GM12878 (cell line): ENCODE measurements around the gene E2F2. TPM values are rescaled to one million over a fixed set of nuclear protein-coding genes. Genes with fewer than 3 reads are reported as not detected.
"Not testable (repeated sequence)": the region's sequence is repeated elsewhere in the genome, so short reads cannot be mapped to it uniquely, and the experiment has no call there.

Source experiments
- ATAC-seq: fragments of 200-7000 bp; cut with Tn5 transposase; 3 replicates; pipeline ENCODE4 v1.9.1; 2020; ENCODE audit warnings: mild to moderate bottlenecking, moderate library complexity
- BruUV-seq: library from RNA; stranded (reverse); fragments of 400-500 nt; replicated peaks from 2 replicates; lab custom pipeline; 2021; lab: Mats Ljungman, UMichigan
- CTCF ChIA-PET: fragments of 300-600 bp; sonication (Branson Sonifier 250); formaldehyde crosslinking; extraction: SDS; loops from one replicate; lab custom pipeline; 2021; ENCODE audit warnings: inconsistent platforms; lab: Yijun Ruan, JAX
- POLR2A ChIA-PET: fragments of 350-600 bp; formaldehyde crosslinking; extraction: SDS; loops from one replicate; lab custom pipeline; 2021; ENCODE audit warnings: inconsistent platforms; lab: Charles Lee
- RAD21 ChIA-PET: fragments of 300-600 bp; sonication (Branson Sonifier 250); formaldehyde crosslinking; loops from one replicate; lab custom pipeline; 2023; ENCODE audit warnings: antibody characterized with exemption; ENCODE audit not compliant: unreplicated experiment; lab: Charles Lee
- SMC1A ChIA-PET: fragments of 300-600 bp; sonication (Branson Sonifier 250); formaldehyde crosslinking; loops from one replicate; lab custom pipeline; 2023; ENCODE audit not compliant: unreplicated experiment, uncharacterized antibody; lab: Charles Lee
- DNase-seq: peaks from one replicate; pipeline ENCODE4 v3.0.0-alpha.2; 2011; ENCODE audit warnings: low read depth, low spot score
- FAIRE-seq: peaks from 3 replicates; lab custom pipeline; 2011; peaks lifted over from hg19 to GRCh38; lab: Jason Lieb, UNC
- H2AFZ ChIP-seq: 2 replicates; pipeline ENCODE4 v1.6.0; 2011; ENCODE audit warnings: low read depth, low read length, control low read depth; ENCODE audit not compliant: control insufficient read depth
- H3K27ac ChIP-seq: 2 replicates; pipeline ENCODE4 v1.5.1; 2011; ENCODE audit warnings: control low read depth; ENCODE audit not compliant: control insufficient read depth, insufficient read depth
- H3K27me3 ChIP-seq, 2 experiments: replicated peaks in 1 of 2; 2 replicates each; pipeline versions ENCODE4 v1.6.0 to v1.6.1; 2011; ENCODE audit warnings: low read length in 1 of 2; ENCODE audit not compliant: control insufficient read depth in 2 of 2, insufficient read depth in 2 of 2
- H3K36me3 ChIP-seq, 2 experiments: 2 replicates each; pipeline ENCODE4 v1.5.1; 2011; ENCODE audit warnings: low read length in 1 of 2; ENCODE audit not compliant: control insufficient read depth in 2 of 2, insufficient read depth in 2 of 2
- H3K4me1 ChIP-seq: 2 replicates; pipeline ENCODE4 v1.6.1; 2011; ENCODE audit warnings: mild to moderate bottlenecking, low read length, moderate library complexity, mixed read lengths; ENCODE audit not compliant: control insufficient read depth, insufficient read depth
- H3K4me2 ChIP-seq: 2 replicates; pipeline ENCODE4 v1.6.0; 2011; ENCODE audit warnings: control low read depth; ENCODE audit not compliant: control insufficient read depth, insufficient read depth
- H3K4me3 ChIP-seq: fragments of 200-600 bp; sonication (generic); 2 replicates; pipeline ENCODE4 v1.5.1; 2016
- H3K79me2 ChIP-seq: 2 replicates; pipeline ENCODE4 v1.6.0; 2011; ENCODE audit warnings: low read length; ENCODE audit not compliant: control insufficient read depth, insufficient read depth
- H3K9ac ChIP-seq: 2 replicates; pipeline ENCODE4 v1.8.0; 2011; ENCODE audit warnings: low read length, control low read depth, mixed read lengths; ENCODE audit not compliant: control insufficient read depth, insufficient read depth
- H3K9me3 ChIP-seq: replicated peaks from 3 replicates; pipeline ENCODE4 v1.5.1; 2011; ENCODE audit warnings: mild to moderate bottlenecking, low read length; ENCODE audit not compliant: control insufficient read depth, insufficient read depth
- H4K20me1 ChIP-seq: 2 replicates; pipeline ENCODE4 v1.6.0; 2011; ENCODE audit not compliant: control insufficient read depth, insufficient read depth
- NFYB ChIP-seq: IDR thresholded peaks from 2 replicates; pipeline ENCODE4 v1.6.1; 2011; ENCODE audit warnings: low read depth, mild to moderate bottlenecking, low read length, improper control_type of control experiment, moderate library complexity; ENCODE audit not compliant: insufficient read depth
- SUZ12 ChIP-seq: fragments of 200-600 bp; sonication (generic); IDR thresholded peaks from one replicate; pipeline ENCODE4 v1.6.1; 2018; ENCODE audit warnings: antibody characterized with exemption, mild to moderate bottlenecking; ENCODE audit not compliant: unreplicated experiment
- WGBS: methylation state at CpG from one replicate; pipeline ENCODE4 v1.1.6; 2016; ENCODE audit warnings: low lambda C conversion rate; ENCODE audit not compliant: insufficient replicate concordance, insufficient coverage; ENCODE audit errors: missing lambda C conversion rate; 5-methylcytosine and 5-hydroxymethylcytosine counted together
- in situ Hi-C: fragments of 300-500 bp; cut with MboI; formaldehyde crosslinking; loops from 9 replicates; pipeline ENCODE4 v1.14.3; 2018; ENCODE audit warnings: mixed read lengths
- intact Hi-C: fragments of 100-400 bp; cut with micrococcal nuclease; formaldehyde crosslinking; loops from one replicate; pipeline ENCODE4 v1.14.2; 2022; ENCODE audit not compliant: unreplicated experiment
- polyA plus RNA-seq, 11 experiments: library from polyadenylated mRNA; depleted of rRNA in 4 of 11; unstranded in 6 of 11; stranded (reverse) in 5 of 11; fragments of >200 nt; fragmentation: Nextera tagmentation in 4 of 11; fragmentation: Illumina TruSeq in 1 of 11; extraction: Ambion mirVana in 4 of 11; extraction: Trizol in 1 of 11; gene quantifications; 1 replicate in 1 of 11; 2 replicates in 10 of 11; pipeline versions ENCODE4 v1.2.1 to v1.2.3, GENCODE V29; 2011 to 2016; ENCODE audit warnings: inconsistent platforms in 2 of 11, missing spikeins in 2 of 11, low read depth in 1 of 11
- total RNA-seq, 4 experiments: library from RNA; depleted of rRNA in 3 of 4; stranded (reverse); fragments of >200 nt in 3 of 4; fragmentation: Illumina TruSeq in 1 of 4; extraction: Trizol in 1 of 4; gene quantifications; 2 replicates each; pipeline versions ENCODE4 v1.2.1 to v1.2.3, GENCODE V29; 2013 to 2021

The E2F2 gene
- total and polyA plus RNA-seq, 10 of the 15 experiments (the other 5 are each of a cell fraction or from before 2014, with no cell fraction given): 3.8 to 27.2 (median 14.6) TPM

GRCh38 chr1:23543707-23544443 is 12.8 kb upstream of the E2F2 start:
- FAIRE-seq (no peak), ATAC-seq (no peak), DNase-seq (no peak)
- Histone ChIP-seq H3K27ac (no peak overlapping the region), H3K36me3 (no peaks in the 10 kb centered on the region), H3K79me2 (no peaks in the 10 kb centered on the region), H3K4me3 (no peak overlapping the region), H3K4me2 (no peak overlapping the region), H4K20me1 (no peaks in the 10 kb centered on the region)
- ChIA-PET SMC1A (interaction anchor here (0.6 to 17.8 kb wide), 20 partner anchors 11 to 203 kb away, joined by 3 to 584 read pairs (median 5); no protein-coding TSS in a partner anchor), POLR2A (interaction anchor here (0.6 to 1.5 kb wide), 6 partner anchors 11 to 240 kb away, joined by 3 to 6 read pairs (median 4); no protein-coding TSS in a partner anchor), RAD21 (interaction anchor here (0.6 to 21.6 kb wide), 11 partner anchors 11 to 229 kb away, joined by 3 to 561 read pairs (median 5); no protein-coding TSS in a partner anchor)
- BruUV-seq: no TSS peak
- WGBS: 67% methylated on average over 6 of the region's 8 CpGs
- in situ Hi-C loops: no loop called here
- TF ChIP-seq SUZ12 (no peak), NFYB (no peak)
- TF ChIP-seq, all 136 proteins: peak for 0
- H3K9me3 ChIP-seq: no peaks in the 10 kb centered on the region
- CTCF ChIA-PET: interaction anchor here (0.6 to 28.3 kb wide), 14 partner anchors 11 to 214 kb away, joined by 3 to 959 read pairs (median 12); partner anchors contain the start of genes E2F2 and ID3
- no peaks in the 10 kb centered on the region for H3K27me3 ChIP-seq
- H3K4me1 ChIP-seq: peaks cover 15% of the 10 kb centered on the region
- intact Hi-C loops: loop anchor here (1.0 to 2.0 kb wide), 2 partner anchors 93 to 207 kb away; no protein-coding TSS in a partner anchor
- no peak overlapping the region for H2AFZ ChIP-seq
- no peak overlapping the region for H3K9ac ChIP-seq

- RAD21 ChIA-PET: interaction anchor here (10.0 to 21.6 kb wide), 2 partner anchors 45 to 93 kb away, joined by 272 to 561 read pairs; no protein-coding TSS in a partner anchor
- ATAC-seq, H3K79me2 ChIP-seq, H3K9ac ChIP-seq, H2AFZ ChIP-seq, H3K36me3 ChIP-seq, H4K20me1 ChIP-seq, FAIRE-seq, H3K27me3 ChIP-seq, H3K9me3 ChIP-seq, BruUV-seq, H3K4me2 ChIP-seq, H3K27ac ChIP-seq, DNase-seq, in situ Hi-C loops, H3K4me3 ChIP-seq, intact Hi-C loops: not testable (repeated sequence)
- SMC1A ChIA-PET: interaction anchor here (0.8 to 17.8 kb wide), 4 partner anchors 46 to 102 kb away, joined by 3 to 584 read pairs (median 131); no protein-coding TSS in a partner anchor
- POLR2A ChIA-PET: interaction anchor here (0.6 to 4.2 kb wide), 3 partner anchors 46 to 366 kb away, joined by 3 to 30 read pairs (median 3); no protein-coding TSS in a partner anchor
- 48% methylated on average over 5 of the region's 5 CpGs for WGBS
- CTCF ChIA-PET: interaction anchor here (0.6 to 28.3 kb wide), 4 partner anchors 15 to 90 kb away, joined by 3 to 959 read pairs (median 463); partner anchors contain the start of gene E2F2
- peaks cover 10% of the 10 kb centered on the region for H3K4me1 ChIP-seq
These were observed 11.9 kb upstream of the E2F2 start for GRCh38 chr1:23542940-23543339.
